HepG2 (cell line): ENCODE measurements around the gene KLHDC4. TPM values are rescaled to one million over a fixed set of nuclear protein-coding genes. Genes with fewer than 3 reads are reported as not detected.

ENCODE experiments used
- ATAC-seq: fragments of 200-7000 bp; cut with Tn5 transposase; 3 replicates; pipeline ENCODE4 v1.9.1; 2020; ENCODE audit warnings: mild to moderate bottlenecking, moderate library complexity
- BruUV-seq: library from RNA; stranded (reverse); fragments of 400-500 nt; replicated peaks from 2 replicates; lab custom pipeline; 2021; lab: Mats Ljungman, UMichigan
- CTCF ChIA-PET: fragments of 300-600 bp; formaldehyde crosslinking; extraction: SDS; loops from one replicate; lab custom pipeline; 2021; ENCODE audit warnings: low total read pairs, inconsistent platforms, low intra/inter-chr PET ratio; lab: Yijun Ruan, JAX
- POLR2A ChIA-PET: fragments of 350-600 bp; sonication (Branson Sonifier 250); formaldehyde crosslinking; loops from one replicate; lab custom pipeline; 2020; ENCODE audit warnings: antibody characterized with exemption, inconsistent platforms; lab: Yijun Ruan, JAX
- DNase-seq: peaks from one replicate; pipeline ENCODE4 v3.0.0-alpha.2; 2015; ENCODE audit warnings: low spot score
- FAIRE-seq: peaks from 3 replicates; lab custom pipeline; 2011; peaks lifted over from hg19 to GRCh38; lab: Jason Lieb, UNC
- H2AFZ ChIP-seq: one replicate; pipeline ENCODE4 v1.6.1; 2011; ENCODE audit warnings: low read length, inconsistent platforms
- H3K27ac ChIP-seq: fragments of 300-600 bp; 3 replicates; pipeline ENCODE4 v1.8.0; 2011; ENCODE audit warnings: mixed run types, mild to moderate bottlenecking, mixed read lengths, low read length, inconsistent platforms; ENCODE audit not compliant: insufficient read depth; ENCODE audit errors: extremely low read length
- H3K27me3 ChIP-seq, 2 experiments: fragments of 200-600 bp in 1 of 2; 2 replicates in 1 of 2; 3 replicates in 1 of 2; pipeline versions ENCODE4 v1.6.0 to v1.8.0; 2011; ENCODE audit warnings: low read length in 2 of 2, mild to moderate bottlenecking in 2 of 2, moderate library complexity in 2 of 2, inconsistent platforms in 1 of 2; ENCODE audit not compliant: insufficient read depth in 2 of 2, control insufficient read depth in 1 of 2
- H3K36me3 ChIP-seq, 2 experiments: fragments of 200-600 bp in 1 of 2; replicated peaks in 1 of 2; 2 replicates in 1 of 2; 3 replicates in 1 of 2; pipeline versions ENCODE4 v1.5.1 to v1.8.0; 2011; ENCODE audit warnings: low read length in 2 of 2, inconsistent platforms in 1 of 2; ENCODE audit not compliant: insufficient read depth in 2 of 2, control insufficient read depth in 1 of 2
- H3K4me1 ChIP-seq: 2 replicates; pipeline ENCODE4 v1.5.1; 2012; ENCODE audit warnings: low read length, inconsistent platforms; ENCODE audit not compliant: insufficient read depth
- H3K4me2 ChIP-seq: 2 replicates; pipeline ENCODE4 v1.6.0; 2011; ENCODE audit warnings: low read depth, low read length, inconsistent platforms
- H3K4me3 ChIP-seq, 3 experiments: fragments of 200-600 bp in 1 of 3; sonication (generic), shearing (Covaris generic) in 1 of 3; replicated peaks in 1 of 3; 2 replicates each; pipeline ENCODE4 v1.5.1; 2011 to 2016; ENCODE audit warnings: low read length in 3 of 3, inconsistent platforms in 2 of 3, low read depth in 2 of 3, mild to moderate bottlenecking in 2 of 3, control low read depth in 1 of 3, mixed read lengths in 1 of 3; ENCODE audit not compliant: insufficient read depth in 1 of 3
- H3K79me2 ChIP-seq: one replicate; pipeline ENCODE4 v1.6.1; 2011; ENCODE audit warnings: low read length, inconsistent platforms; ENCODE audit not compliant: insufficient read depth
- H3K9ac ChIP-seq: 2 replicates; pipeline ENCODE4 v1.6.0; 2011; ENCODE audit warnings: mild to moderate bottlenecking, low read depth, low read length, inconsistent platforms; ENCODE audit not compliant: insufficient read depth
- H3K9me3 ChIP-seq: 2 replicates; pipeline ENCODE4 v1.5.1; 2012; ENCODE audit warnings: mild to moderate bottlenecking, low read length
- H4K20me1 ChIP-seq: 2 replicates; pipeline ENCODE4 v1.6.0; 2011; ENCODE audit warnings: inconsistent platforms, mild to moderate bottlenecking, low read length, moderate library complexity; ENCODE audit not compliant: insufficient read depth
- AFF4 ChIP-seq: sonication (generic); formaldehyde crosslinking; IDR thresholded peaks from 2 replicates; pipeline ENCODE4 v1.4.0; 2020; ENCODE audit warnings: missing genetic modification reagents
- AGO1 ChIP-seq: fragments of 200-400 bp; formaldehyde crosslinking; IDR thresholded peaks from 2 replicates; pipeline ENCODE4 v1.6.1; 2017; ENCODE audit warnings: mild to moderate bottlenecking, low read depth, low read length, moderate library complexity; ENCODE audit not compliant: poor library complexity, severe bottlenecking
- ATF5 ChIP-seq: sonication (generic); formaldehyde crosslinking; IDR thresholded peaks from 2 replicates; pipeline ENCODE4 v1.4.0; 2020; ENCODE audit warnings: mild to moderate bottlenecking, low read depth, missing genetic modification reagents
- CENPT ChIP-seq: sonication (generic); formaldehyde crosslinking; IDR thresholded peaks from 2 replicates; pipeline ENCODE4 v1.8.0; 2022; ENCODE audit warnings: low read depth, mild to moderate bottlenecking, moderate library complexity, missing genetic modification reagents
- EHMT2 ChIP-seq: fragments of 200-600 bp; sonication (generic); IDR thresholded peaks from 2 replicates; pipeline ENCODE4 v1.7.0; 2017; ENCODE audit warnings: antibody characterized with exemption, low read depth, low read length, borderline replicate concordance
- HES4 ChIP-seq: sonication (generic); formaldehyde crosslinking; IDR thresholded peaks from 2 replicates; pipeline ENCODE4 v1.9.0; 2021; ENCODE audit warnings: mild to moderate bottlenecking, missing genetic modification reagents, borderline replicate concordance
- MLX ChIP-seq: IDR thresholded peaks from 2 replicates; pipeline ENCODE4 v1.6.1; 2016
- MLXIP ChIP-seq: sonication (generic); formaldehyde crosslinking; IDR thresholded peaks from 2 replicates; pipeline ENCODE4 v1.9.0; 2021; ENCODE audit warnings: missing genetic modification reagents, borderline replicate concordance
- MXD4 ChIP-seq: IDR thresholded peaks from 2 replicates; pipeline ENCODE4 v1.6.1; 2016; ENCODE audit warnings: mild to moderate bottlenecking, missing biosample characterization, missing genetic modification reagents
- NR2F1 ChIP-seq, 2 experiments: fragments of 450-650 bp in 1 of 2; formaldehyde crosslinking in 1 of 2; IDR thresholded peaks; 2 replicates each; pipeline versions ENCODE4 v1.5.0 to v1.6.1; 2016 to 2020; ENCODE audit warnings: mild to moderate bottlenecking in 1 of 2, missing compliant biosample characterization in 1 of 2, missing genetic modification reagents in 1 of 2, moderate library complexity in 1 of 2
- RARA ChIP-seq: IDR thresholded peaks from 2 replicates; pipeline ENCODE4 v1.6.1; 2016; ENCODE audit warnings: missing genetic modification reagents, missing compliant biosample characterization
- ZBTB38 ChIP-seq: sonication (generic); formaldehyde crosslinking; IDR thresholded peaks from 2 replicates; pipeline ENCODE4 v1.5.1; 2020; ENCODE audit warnings: mild to moderate bottlenecking, missing genetic modification reagents
- ZKSCAN5 ChIP-seq: sonication (generic); formaldehyde crosslinking; IDR thresholded peaks from 2 replicates; pipeline ENCODE4 v1.5.1; 2020; ENCODE audit warnings: mild to moderate bottlenecking, missing genetic modification reagents
- ZMYM4 ChIP-seq: sonication (generic); formaldehyde crosslinking; IDR thresholded peaks from 2 replicates; pipeline ENCODE4 v1.8.1; 2023; ENCODE audit warnings: mild to moderate bottlenecking, missing genetic modification reagents
- ZNF343 ChIP-seq: sonication (generic); formaldehyde crosslinking; IDR thresholded peaks from 2 replicates; pipeline ENCODE4 v1.4.0; 2020; ENCODE audit warnings: mild to moderate bottlenecking, missing genetic modification reagents
- ZNF616 ChIP-seq: sonication (generic); formaldehyde crosslinking; IDR thresholded peaks from 2 replicates; pipeline ENCODE4 v1.5.0; 2020; ENCODE audit warnings: low read depth, mild to moderate bottlenecking, missing genetic modification reagents
- WGBS: methylation state at CpG from one replicate; pipeline ENCODE4 v1.1.6; 2017; ENCODE audit warnings: low lambda C conversion rate; 5-methylcytosine and 5-hydroxymethylcytosine counted together
- in situ Hi-C: cut with HindIII; loops from 2 replicates; pipeline ENCODE4 v1.10.0; 2017; ENCODE audit warnings: low pct_unique_long_range_greater_than_20kb; ENCODE audit not compliant: extremely low pct_ligation_motif_present
- intact Hi-C: fragments of 100-400 bp; cut with micrococcal nuclease; formaldehyde crosslinking; loops from one replicate; pipeline ENCODE4 v1.10.0; 2022; ENCODE audit not compliant: unreplicated experiment
- polyA plus RNA-seq, 8 experiments: library from polyadenylated mRNA; depleted of rRNA in 3 of 8; stranded (reverse) in 7 of 8; unstranded in 1 of 8; fragments of >200 nt; fragmentation: Illumina TruSeq in 4 of 8; extraction: Trizol in 4 of 8; gene quantifications; 2 replicates each; pipeline versions ENCODE4 v1.2.1 to v1.2.3, GENCODE V29; 2011 to 2016; ENCODE audit warnings: low read depth in 4 of 8, missing spikeins in 1 of 8, mixed read lengths in 1 of 8; ENCODE audit not compliant: insufficient read depth in 1 of 8
- total RNA-seq, 5 experiments: library from RNA; depleted of rRNA; stranded (reverse); fragments of >200 nt; fragmentation: Illumina TruSeq; extraction: Trizol; gene quantifications; 2 replicates each; pipeline ENCODE4 v1.2.3, GENCODE V29; 2016; ENCODE audit warnings: low read depth in 1 of 5

KLHDC4 gene
- total and polyA plus RNA-seq, 2 of the 13 experiments (the other 11 are each of a cell fraction or from before 2014, with no cell fraction given): 18.7 to 31.8 TPM

- H3K79me2 ChIP-seq: no peaks in the 10 kb centered on the region
- no peak overlapping the region for H3K4me2 ChIP-seq
- WGBS: 3% methylated on average over 14 of the region's 14 CpGs
- in situ Hi-C loops (no loop called here), intact Hi-C loops (no loop called here)
- BruUV-seq: no TSS peak
- peaks cover 3% of the 10 kb centered on the region; the same call in 1 of the 2 replicates for H4K20me1 ChIP-seq
- ChIA-PET CTCF (no interaction called here), POLR2A (no interaction called here)
- no peaks in the 10 kb centered on the region for H3K36me3 ChIP-seq
- DNase-seq (peak; percentile 39), FAIRE-seq (no peak), ATAC-seq (peak; percentile 54)
- peaks cover 6% of the 10 kb centered on the region for H3K4me1 ChIP-seq
- peaks cover 18 to 65% of the 10 kb centered on the region in 2 experiments for H3K27me3 ChIP-seq
- no peaks in the 10 kb centered on the region for H3K9me3 ChIP-seq
- H3K27ac ChIP-seq: no peak overlapping the region
- no peak overlapping the region for H2AFZ ChIP-seq
- H3K4me3 ChIP-seq: no peak overlapping the region
- no peak overlapping the region for H3K9ac ChIP-seq
- TF ChIP-seq HES4 (CRISPR knock-in tag): peak; percentile 87
- peak; percentile 84; the same call in 1 of the 2 replicates for TF ChIP-seq ZNF343 (CRISPR knock-in tag)
- peak; percentile 77; the same call in 1 of the 2 replicates for TF ChIP-seq CENPT (CRISPR knock-in tag)
- 0 out of 2 replicates have a peak, but pooled peaks have one; percentile 17 for TF ChIP-seq ZMYM4 (CRISPR knock-in tag)
- TF ChIP-seq AGO1: no peak
- TF ChIP-seq RARA: 0 out of 2 replicates have a peak, but pooled peaks have one; percentile 23
- peak; percentile 36; the same call in 1 of the 2 replicates for TF ChIP-seq ZBTB38
- no peak for TF ChIP-seq ATF5 (CRISPR knock-in tag)
- no peak for TF ChIP-seq AFF4 (CRISPR knock-in tag)
- peak; percentile 73; the same call in 1 of the 2 replicates for TF ChIP-seq ZNF616 (CRISPR knock-in tag)
- TF ChIP-seq ZKSCAN5 (CRISPR knock-in tag): no peak
- TF ChIP-seq NR2F1 (CRISPR knock-in tag; IDR thresholded peaks at IDR 0.05): no peak; a peak in 1 of 4 replicates
- 0 out of 2 replicates have a peak, but pooled peaks have one; percentile 19 for TF ChIP-seq MLX (CRISPR knock-in tag)
- 0 out of 2 replicates have a peak, but pooled peaks have one; percentile 25 for TF ChIP-seq MXD4
- no peak for TF ChIP-seq EHMT2
- 0 out of 2 replicates have a peak, but pooled peaks have one; percentile 21 for TF ChIP-seq MLXIP
These were observed 87.2 kb downstream of the KLHDC4 start for GRCh38 chr16:87678618-87679017.
